HG03575 (cell line): ENCODE results near the gene RANBP10.
"Not testable (repeated sequence)": the region's sequence is repeated elsewhere in the genome, so short reads cannot be mapped to it uniquely, and the experiment has no call there.

Experiments
- ATAC-seq: cut with Tn5 transposase; IDR thresholded peaks from one replicate; pipeline ENCODE4 v1.9.1; 2021; ENCODE audit not compliant: unreplicated experiment, insufficient number of reproducible peaks, low FRiP score; ENCODE audit errors: extremely low read depth

Gene RANBP10

DNA sequence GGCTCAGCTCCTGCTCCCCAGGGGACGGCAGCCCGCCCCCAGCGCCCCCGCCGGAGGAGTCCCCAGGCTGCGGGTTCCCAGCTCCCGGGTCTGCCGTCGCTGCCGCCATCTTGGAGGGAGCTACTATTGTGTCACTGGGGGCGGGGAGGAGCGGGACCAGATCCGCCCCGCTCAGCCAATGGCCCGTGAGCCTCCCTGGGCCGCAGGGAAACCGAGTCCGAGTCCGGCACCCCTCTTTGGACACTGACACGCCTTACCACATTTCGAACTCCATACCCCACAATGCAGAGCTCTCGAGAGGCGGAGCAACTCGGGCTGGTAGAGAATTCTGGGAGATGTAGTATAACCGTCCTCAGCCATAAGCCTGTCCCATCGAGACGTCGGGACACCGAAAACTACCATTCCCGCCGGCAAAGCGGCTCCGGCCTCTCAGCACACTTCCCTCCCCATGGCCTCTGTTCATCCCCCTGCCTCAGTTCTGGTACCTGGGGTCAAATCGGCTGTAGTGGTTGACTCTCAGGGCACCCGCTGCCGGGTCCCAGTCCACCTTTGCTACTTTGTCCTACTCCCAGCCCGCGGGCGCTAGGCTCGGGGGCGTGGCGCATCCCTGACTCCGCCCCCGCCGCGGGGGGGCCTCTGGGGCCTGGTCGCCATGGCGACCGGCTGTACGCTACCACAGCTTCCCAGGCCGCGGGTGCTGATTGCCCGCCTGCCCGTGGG lies at the start of gene RANBP10, which contains the start of gene TSNAXIP1:
Gene RANBP10 (minus strand): TSS at position 133 of the 720 bp plus-strand sequence. CDS start 24 bp downstream, at position 109.
Gene TSNAXIP1 (plus strand): TSS at position 462 of the 720 bp plus-strand sequence. CDS start 261 bp downstream, outside the sequence.
- peak; percentile 90 for ATAC-seq

DNA sequence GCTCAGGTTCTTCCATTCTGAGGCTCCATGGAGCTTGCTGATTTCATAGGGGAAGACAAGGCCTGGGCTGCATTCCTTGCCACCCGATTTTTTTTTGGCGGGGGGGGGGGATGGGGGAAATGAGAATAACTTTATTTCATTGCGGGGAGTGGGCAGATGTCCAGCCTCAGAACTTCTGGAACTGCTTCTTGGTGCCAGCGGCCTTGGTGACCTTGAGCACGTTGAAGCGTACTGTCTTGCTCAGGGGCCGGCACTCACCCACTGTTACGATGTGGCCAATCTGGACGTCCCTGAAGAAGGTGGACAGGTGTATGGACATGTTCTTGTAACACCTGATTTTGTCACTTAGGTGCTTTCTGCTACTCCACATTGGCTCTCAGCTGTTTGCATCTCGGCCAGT lies 49.4 kb upstream of the RANBP10 start:
- no peak for ATAC-seq

DNA sequence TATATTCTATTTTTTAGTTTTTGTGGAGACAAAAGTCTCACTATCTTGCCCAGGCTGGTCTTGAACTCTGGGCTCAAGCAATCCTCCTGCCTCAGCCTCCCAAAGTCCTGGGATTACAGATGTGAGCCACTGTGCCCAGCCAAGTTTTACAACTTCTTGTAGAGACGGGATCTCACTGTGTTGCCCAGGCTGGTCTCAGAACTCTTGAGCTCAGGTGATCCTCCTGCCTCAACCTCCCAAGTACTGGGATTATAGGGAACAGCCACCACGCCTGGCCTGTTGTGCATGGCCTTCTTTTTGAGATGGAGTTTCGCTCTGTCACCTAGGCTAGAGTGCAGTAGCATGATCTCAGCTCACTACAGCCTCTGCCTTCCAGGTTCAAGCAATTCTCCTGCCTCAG lies 47.3 kb upstream of the RANBP10 start:
- no peak for ATAC-seq

DNA sequence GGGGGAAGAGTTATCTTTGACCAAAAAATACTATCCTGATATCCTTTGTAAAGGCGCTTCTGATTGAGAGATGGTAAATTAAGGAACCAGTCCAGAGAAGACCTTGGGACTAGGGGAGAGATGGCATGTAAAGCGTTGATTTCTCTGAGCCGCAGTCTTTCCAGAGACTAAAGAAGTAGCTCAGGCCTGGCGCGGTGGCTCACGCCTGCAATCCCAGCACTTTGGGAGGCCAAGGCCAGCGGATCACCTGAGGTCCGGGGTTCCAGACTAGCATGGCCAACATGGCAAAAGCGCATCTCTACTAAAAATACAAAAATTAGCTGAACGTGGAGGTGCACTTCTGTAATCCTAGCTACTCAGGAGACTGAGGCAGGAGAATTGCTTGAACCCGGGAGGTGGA lies 41.8 kb upstream of the RANBP10 start:
- ATAC-seq, result no peak

DNA sequence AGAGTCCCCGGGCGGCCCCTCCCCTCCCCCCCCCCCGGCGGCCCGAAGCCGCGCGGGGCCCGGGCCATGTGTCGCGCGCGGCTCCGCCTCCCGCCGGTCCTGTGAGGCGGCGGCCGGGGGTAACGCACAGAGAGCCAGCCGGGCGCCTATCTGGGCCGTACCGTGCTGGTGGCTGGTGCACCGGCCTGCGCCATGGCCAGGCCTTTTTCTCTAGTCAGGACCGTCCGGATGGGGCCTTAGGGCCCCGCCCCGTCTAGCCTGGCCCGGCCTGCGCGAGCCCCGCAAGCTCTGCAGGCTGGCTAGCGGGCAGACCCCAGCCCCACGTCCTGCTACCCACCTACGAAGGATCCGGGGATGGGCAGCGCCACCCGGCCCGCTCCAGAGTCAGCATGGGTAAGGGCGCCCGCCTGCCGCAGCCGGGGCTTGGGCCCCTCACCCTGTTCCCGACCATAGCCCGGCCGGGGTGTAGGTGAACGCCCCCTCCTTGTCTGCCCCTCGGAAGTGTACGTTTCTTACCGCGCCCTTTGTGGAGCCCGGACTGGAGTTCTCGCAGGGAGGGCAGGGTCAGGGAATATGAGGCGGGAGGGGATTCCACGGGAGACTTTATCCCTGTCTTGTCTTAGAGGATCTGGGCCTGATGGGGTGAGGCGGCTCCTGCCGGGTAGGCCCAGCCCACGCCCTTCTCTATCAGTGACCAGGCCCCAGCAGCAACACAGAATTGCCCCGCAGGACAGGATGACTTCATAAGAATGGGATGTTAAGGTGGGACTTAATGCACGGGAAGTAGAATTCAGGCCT lies 40.9 kb upstream of the RANBP10 start, which contains the start of gene CENPT:
Gene CENPT (minus strand): TSS at position 630 of the 798 bp plus-strand sequence. CDS start 13,834 bp downstream, outside the sequence.
- no peak for ATAC-seq

DNA sequence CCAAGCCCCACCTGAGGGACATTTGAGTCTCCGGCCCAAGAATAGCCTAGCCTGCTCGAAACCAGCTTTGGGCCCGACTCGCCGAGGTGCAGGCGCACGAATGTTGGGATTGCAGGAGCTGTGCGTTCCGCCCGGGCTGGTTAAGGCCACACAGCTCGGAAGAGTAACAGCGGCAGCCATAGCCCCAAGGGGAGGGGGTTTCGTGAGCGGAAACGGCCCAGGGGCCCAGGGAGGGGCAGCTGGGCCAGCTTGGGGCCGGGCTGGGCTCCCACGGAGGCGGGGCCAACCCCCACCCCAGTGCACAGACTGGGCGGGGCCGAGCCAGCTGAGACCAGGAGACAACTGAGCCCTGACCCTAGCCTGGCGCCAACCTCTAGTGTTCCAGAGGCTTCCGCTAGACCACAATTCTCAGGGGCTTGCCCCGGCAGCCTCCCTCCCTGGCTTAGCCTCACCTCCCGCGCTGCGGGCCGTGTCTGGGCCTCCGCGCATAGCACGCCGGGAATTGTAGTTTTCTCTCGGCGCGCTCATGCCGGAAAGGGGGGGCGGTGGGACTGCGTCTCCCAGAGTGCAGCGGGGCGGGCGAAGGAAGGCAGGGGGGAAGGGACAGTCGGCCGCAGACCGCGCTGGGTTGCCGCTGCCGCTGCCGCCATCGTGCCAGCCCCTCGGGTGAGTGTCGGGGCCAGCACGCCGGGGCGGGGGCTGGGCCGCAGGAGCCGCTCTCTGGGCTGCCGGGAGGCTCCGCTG lies 40.1 kb upstream of the RANBP10 start, which contains the start of gene NUTF2:
Gene NUTF2 (plus strand): TSS at position 614 of the 744 bp plus-strand sequence. CDS start 18,198 bp downstream, outside the sequence.
- ATAC-seq, result peak; percentile 33

DNA sequence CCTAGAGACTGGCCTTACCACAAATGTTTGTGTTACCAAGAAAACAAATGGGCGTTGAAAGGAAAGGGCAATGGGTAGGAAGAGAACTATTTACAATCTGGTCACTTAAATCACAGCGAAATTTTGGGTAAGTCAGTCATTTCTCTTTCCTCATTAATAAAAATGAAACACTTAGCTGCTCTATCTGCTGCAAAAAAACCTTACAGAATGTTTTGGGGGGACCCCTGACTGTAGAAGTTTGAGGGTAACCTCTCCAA lies 39.6 kb upstream of the RANBP10 start:
- ATAC-seq, result no peak

DNA sequence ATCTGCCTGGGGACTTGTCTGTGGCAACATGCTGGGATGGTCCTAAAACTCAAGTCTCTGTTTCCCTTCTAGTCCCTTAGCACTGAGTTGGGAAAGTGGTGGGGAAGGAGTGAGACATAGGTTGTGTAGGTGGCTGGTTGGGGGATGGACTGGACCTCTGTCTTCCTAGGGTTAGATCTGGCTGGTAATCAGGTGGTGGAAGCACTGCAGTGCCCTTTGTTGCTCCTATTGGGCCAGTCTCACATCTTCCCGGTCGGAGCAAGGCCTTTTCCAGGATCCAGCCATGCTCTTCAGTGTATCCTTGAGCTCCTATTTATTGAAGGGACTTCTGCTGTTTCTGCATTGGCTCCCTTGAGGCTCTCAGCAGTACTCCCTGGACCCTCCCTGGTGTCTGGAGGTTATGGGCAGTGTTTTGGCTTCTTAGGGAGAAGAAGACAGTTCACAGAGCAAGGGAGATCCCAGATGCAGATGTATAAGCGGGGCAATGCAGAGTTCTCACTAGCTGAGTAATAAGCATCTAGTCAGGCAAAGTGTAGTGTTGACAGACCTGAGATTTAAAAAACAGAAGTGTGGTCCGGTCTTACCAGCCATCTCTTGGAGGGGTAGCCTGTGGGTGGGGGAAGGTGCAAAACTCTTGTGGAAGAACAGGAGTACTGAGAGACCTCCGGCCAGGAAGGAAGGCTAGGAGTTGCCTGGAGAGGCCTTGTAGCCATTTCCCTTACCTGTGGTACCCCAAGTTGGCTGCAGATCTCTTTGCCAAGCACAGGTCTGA lies 39.1 kb upstream of the RANBP10 start:
- no peak for ATAC-seq

DNA sequence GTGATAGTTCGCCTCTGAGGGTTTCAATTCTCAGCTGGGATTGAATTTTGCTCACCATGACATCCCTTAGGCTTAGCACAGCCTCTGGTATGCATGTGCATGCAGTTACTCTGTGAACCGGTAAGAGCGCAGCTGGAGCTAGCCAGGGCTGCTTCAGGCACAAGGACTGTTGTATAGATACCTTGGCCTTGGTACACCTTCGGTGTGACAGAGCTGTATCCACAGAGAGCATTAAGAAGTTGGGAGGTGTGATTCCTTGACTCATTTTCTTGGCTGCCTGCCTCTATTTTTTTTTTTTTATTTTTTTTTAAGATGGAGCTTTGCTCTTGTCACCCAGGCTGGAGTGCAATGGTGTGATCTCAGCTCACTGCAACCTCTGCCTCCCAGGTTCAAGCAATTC lies 38.1 kb upstream of the RANBP10 start:
- no peak for ATAC-seq

DNA sequence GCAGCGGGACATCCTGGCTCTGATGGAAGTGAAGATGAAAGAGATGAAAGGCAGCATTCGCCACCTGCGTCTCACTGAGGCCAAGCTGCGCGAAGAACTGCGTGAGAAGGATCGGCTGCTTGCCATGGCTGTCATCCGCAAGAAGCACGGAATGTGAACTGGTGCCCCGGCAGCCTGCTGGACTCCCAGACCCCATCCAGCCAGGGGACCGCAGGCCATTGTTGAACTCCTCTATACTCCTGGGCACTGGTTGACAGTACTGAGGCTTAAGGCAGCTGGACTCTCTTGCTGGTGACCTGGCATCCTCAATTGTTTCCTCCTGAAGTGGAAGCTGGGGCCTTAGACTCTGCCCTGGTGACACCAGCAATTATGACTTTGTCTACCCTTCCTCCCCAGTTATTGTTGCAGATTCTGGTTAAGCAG lies 37.0 kb upstream of the RANBP10 start:
- no peak for ATAC-seq

DNA sequence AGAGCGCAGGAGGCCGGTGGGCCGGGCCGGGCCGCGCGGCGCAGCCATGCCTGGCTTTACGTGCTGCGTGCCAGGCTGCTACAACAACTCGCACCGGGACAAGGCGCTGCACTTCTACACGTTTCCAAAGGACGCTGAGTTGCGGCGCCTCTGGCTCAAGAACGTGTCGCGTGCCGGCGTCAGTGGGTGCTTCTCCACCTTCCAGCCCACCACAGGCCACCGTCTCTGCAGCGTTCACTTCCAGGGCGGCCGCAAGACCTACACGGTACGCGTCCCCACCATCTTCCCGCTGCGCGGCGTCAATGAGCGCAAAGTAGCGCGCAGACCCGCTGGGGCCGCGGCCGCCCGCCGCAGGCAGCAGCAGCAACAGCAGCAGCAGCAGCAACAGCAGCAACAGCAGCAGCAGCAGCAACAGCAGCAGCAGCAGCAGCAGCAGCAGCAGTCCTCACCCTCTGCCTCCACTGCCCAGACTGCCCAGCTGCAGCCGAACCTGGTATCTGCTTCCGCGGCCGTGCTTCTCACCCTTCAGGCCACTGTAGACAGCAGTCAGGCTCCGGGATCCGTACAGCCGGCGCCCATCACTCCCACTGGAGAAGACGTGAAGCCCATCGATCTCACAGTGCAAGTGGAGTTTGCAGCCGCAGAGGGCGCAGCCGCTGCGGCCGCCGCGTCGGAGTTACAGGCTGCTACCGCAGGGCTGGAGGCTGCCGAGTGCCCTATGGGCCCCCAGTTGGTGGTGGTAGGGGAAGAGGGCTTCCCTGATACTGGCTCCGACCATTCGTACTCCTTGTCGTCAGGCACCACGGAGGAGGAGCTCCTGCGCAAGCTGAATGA lies 36.4 kb upstream of the RANBP10 start:
- no peak for ATAC-seq

DNA sequence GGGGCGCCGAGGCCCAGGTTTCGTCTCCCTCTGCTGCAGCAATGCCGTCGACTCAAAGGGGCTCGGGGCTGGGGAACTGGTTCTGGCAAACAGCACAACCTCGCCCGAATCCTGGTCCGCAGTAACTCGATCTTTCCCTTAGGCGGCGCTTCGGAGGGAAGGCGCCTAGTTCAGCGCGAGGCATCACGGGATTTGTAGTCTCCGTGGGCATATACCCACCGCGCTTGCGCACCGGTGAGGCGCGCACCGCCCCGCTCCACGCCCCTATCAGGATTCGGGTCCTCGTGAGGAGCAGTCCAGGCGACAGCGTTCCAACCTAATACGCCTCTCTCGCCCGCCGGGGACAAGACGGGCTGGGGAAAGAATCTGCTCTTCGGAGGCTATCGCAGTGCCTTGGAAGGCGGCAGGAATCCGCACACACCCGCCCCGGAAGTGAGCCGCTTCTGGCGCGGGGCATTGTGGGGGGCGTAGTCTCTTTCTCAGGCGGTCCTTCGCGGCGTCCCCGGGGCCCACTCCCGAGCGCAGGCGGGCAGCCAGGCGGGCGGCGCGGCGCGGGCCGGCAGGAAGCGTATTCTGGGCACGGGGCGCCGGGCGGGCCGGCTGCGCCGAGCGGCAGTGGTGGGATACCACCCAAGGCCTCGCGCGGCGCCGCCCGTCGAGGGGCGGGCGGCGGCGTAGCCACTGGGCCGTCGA lies 35.6 kb upstream of the RANBP10 start, which contains the start of gene THAP11:
Gene THAP11 (plus strand): TSS at position 505 of the 693 bp plus-strand sequence. CDS start 235 bp downstream, outside the sequence.
- no peak for ATAC-seq

DNA sequence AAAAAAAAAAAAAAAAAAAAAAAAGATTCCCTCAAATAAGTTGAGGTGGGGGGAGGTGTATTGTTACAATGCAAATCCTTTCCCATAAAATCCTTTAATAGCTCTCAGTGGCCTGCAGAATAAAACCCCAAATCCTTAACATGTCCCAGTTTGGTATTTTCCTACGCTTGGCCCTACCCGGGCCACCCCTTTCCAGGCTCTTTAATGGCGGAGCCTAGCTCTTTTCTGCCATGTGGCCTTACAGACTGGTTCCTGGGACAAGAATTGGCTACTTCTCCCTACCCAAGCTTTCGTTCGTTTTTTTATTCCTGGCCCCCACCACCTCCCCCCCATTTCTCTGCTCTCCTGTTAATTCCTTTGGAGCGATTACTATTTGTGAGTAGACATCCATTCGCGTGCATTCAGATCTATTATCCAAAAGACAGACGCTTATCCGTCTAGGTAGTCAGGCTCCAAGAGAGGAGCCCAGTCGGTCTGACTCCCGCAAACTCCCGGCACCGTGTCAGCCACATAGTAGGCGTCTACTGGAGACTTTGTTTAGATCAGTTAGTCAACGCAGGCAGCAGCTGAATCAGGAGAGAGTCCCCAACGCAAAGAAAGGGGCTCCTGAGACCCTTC lies 34.9 kb upstream of the RANBP10 start:
- ATAC-seq, result no peak

DNA sequence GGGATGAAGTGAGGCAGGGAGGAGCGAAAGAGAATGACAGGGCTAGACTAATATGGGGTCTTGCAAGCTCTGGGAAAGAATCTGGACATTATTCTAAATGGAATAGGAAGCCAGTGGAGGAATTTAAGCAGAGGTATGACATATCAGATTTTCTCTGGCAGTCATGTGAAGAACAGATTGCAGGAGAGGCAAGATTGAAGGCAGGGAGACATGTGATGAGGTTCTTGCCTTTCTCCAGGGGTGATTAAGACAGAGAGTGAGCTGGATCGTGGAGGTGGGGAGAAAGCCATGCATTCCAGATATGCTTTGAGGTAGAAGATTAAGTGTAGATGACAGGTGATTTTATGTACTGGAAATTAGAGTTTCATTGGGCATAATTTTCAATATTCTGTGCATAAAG lies 31.5 kb upstream of the RANBP10 start:
- no peak for ATAC-seq

DNA sequence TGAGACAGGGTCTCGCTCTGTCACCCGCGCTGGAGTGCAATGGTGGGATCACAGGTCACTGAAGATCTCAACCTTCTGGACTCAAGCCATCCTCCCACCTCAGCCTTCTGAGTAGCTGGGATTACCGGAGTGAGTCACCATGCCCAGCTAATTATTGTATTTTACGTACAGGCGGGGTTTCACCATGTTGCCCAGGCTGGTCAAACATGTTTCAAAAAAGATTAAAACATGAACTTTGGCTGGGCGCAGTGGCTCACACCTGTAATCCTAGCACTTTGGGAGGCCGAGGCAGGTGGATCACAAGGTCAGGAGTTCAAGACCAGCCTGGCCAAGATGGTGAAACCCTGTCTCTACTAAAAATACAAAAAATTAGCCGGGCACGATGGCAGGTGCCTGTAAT lies 30.8 kb upstream of the RANBP10 start:
- not testable (repeated sequence) for ATAC-seq

DNA sequence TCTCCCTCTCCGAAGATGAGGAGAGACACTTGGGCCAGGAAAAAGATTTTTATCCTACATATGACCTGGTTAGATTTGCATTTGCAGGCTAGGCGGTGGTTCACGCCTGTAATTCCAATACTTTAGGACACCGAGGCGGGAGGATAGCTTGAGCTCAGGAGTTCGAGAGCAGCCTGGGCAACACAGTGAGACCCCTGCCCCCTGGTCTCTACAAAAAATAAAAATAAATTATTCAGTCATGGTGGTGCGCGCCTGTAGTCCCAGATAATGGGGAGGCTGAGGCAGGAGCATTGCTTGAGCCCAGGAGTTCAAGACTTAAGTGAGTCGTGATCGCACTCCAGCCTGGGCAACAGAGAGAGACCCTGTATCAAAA lies 27.9 kb upstream of the RANBP10 start:
- no peak for ATAC-seq
